ENCODE data around the gene NR4A1.

GRCh38 chr12:52038447-52038846, 12.8 kb upstream of the NR4A1 start:
- no peak for TF ChIP-seq CTCF (IDR thresholded peaks at IDR 0.05; ENCODE audit: insufficient read depth, low read depth, low read length)
- no peak for TF ChIP-seq EZH2 (IDR thresholded peaks at IDR 0.05; ENCODE audit: insufficient read depth, low read length)

Measured in astrocyte (in vitro differentiated cells and primary cell).